Neural progenitor cell (in vitro differentiated cells): ENCODE results near the gene ARID3A. TPM values are rescaled to one million over a fixed set of nuclear protein-coding genes. Genes with fewer than 3 reads are reported as not detected.
A peak's percentile ranks its signal among the peaks of the same experiment; 100 is the strongest.

ENCODE experiments used
- DNase-seq: peaks from one replicate; pipeline ENCODE4 v3.0.0-alpha.2; 2016; ENCODE audit warnings: low spot score
- H2AFZ ChIP-seq: fragments of 200-600 bp; sonication (generic); replicated peaks from 2 replicates; pipeline ENCODE4 v1.6.1; 2016; ENCODE audit warnings: antibody characterized with exemption
- H3F3A ChIP-seq: fragments of 200-600 bp; sonication (generic); 2 replicates; pipeline ENCODE4 v1.6.1; 2016; ENCODE audit warnings: antibody characterized with exemption, low read depth
- H3K27ac ChIP-seq: fragments of 200-600 bp; sonication (generic); 2 replicates; pipeline ENCODE4 v1.5.1; 2016; ENCODE audit warnings: mild to moderate bottlenecking
- H3K27me3 ChIP-seq: fragments of 200-600 bp; sonication (generic); 2 replicates; pipeline ENCODE4 v1.6.1; 2016; ENCODE audit warnings: mild to moderate bottlenecking, moderate library complexity
- H3K36me3 ChIP-seq: fragments of 200-600 bp; sonication (generic); 2 replicates; pipeline ENCODE4 v1.5.1; 2016
- H3K4me1 ChIP-seq: fragments of 200-600 bp; sonication (generic); 2 replicates; pipeline ENCODE4 v1.6.1; 2016; ENCODE audit warnings: mixed run types
- H3K4me2 ChIP-seq: fragments of 200-600 bp; sonication (generic); 2 replicates; pipeline ENCODE4 v1.6.1; 2016
- H3K4me3 ChIP-seq: fragments of 200-600 bp; sonication (generic); 2 replicates; pipeline ENCODE4 v1.5.1; 2016
- H3K79me2 ChIP-seq: fragments of 200-600 bp; sonication (generic); 2 replicates; pipeline ENCODE4 v1.6.1; 2016; ENCODE audit warnings: low read depth
- H3K9ac ChIP-seq: fragments of 200-600 bp; sonication (generic); 2 replicates; pipeline ENCODE4 v1.6.1; 2016
- H3K9me3 ChIP-seq: fragments of 200-600 bp; sonication (generic); 2 replicates; pipeline ENCODE4 v1.5.1; 2016; ENCODE audit warnings: low read depth
- H4K20me1 ChIP-seq: fragments of 200-600 bp; sonication (generic); 2 replicates; pipeline ENCODE4 v1.6.1; 2016; ENCODE audit warnings: low read depth
- H3K27ac Mint-ChIP-seq: 3 replicates; pipeline ENCODE4 v1.8.0; 2021; ENCODE audit warnings: mixed read lengths
- H3K27me3 Mint-ChIP-seq: 2 replicates; pipeline ENCODE4 v1.8.0; 2022; ENCODE audit warnings: low read depth, mild to moderate bottlenecking, inconsistent platforms, moderate library complexity, mixed read lengths; ENCODE audit not compliant: insufficient read depth
- H3K36me3 Mint-ChIP-seq: 3 replicates; pipeline ENCODE4 v1.8.0; 2021; ENCODE audit warnings: mixed read lengths
- H3K4me1 Mint-ChIP-seq: 3 replicates; pipeline ENCODE4 v1.8.0; 2021; ENCODE audit warnings: mixed read lengths
- H3K4me3 Mint-ChIP-seq: 3 replicates; pipeline ENCODE4 v1.8.0; 2021; ENCODE audit warnings: mild to moderate bottlenecking, moderate library complexity, mixed read lengths
- H3K9me3 Mint-ChIP-seq: 3 replicates; pipeline ENCODE4 v1.8.0; 2020; ENCODE audit warnings: mixed read lengths
- CTCF ChIP-seq: fragments of 200-600 bp; sonication (generic); IDR thresholded peaks from 2 replicates; pipeline ENCODE4 v1.5.1; 2017; ENCODE audit warnings: antibody characterized with exemption, mild to moderate bottlenecking
- EZH2 ChIP-seq: fragments of 200-600 bp; sonication (generic); IDR thresholded peaks from 2 replicates; pipeline ENCODE4 v1.6.1; 2017; ENCODE audit warnings: antibody characterized with exemption, mild to moderate bottlenecking, moderate library complexity
- EZH2phosphoT487 ChIP-seq: fragments of 200-600 bp; sonication (generic); IDR thresholded peaks from 2 replicates; pipeline ENCODE4 v1.6.1; 2017; ENCODE audit warnings: antibody characterized with exemption
- total RNA-seq: library from RNA; depleted of rRNA; stranded (reverse); fragments of >200 nt; gene quantifications from 2 replicates; pipeline ENCODE4 v1.2.3, GENCODE V29; 2015; ENCODE audit warnings: low replicate concordance

The ARID3A gene
- total RNA-seq, 1 donor from 2014 or later, result 25.5 TPM

- H3K36me3 ChIP-seq, result no peaks in the 10 kb centered on the region
- peaks cover 24% of the 10 kb centered on the region for H3F3A ChIP-seq
- H3K27me3 Mint-ChIP-seq, result peaks cover 8% of the 10 kb centered on the region
- peaks cover 13% of the 10 kb centered on the region for H3K79me2 ChIP-seq
- H2AFZ ChIP-seq, result no peak overlapping the region
- no peak overlapping the region for H3K4me3 Mint-ChIP-seq
- H3K4me1 ChIP-seq, result peaks cover 4% of the 10 kb centered on the region
- H3K27ac ChIP-seq, result no peak overlapping the region
- H3K27me3 ChIP-seq, result no peaks in the 10 kb centered on the region
- no peak overlapping the region for H3K27ac Mint-ChIP-seq
- H3K9ac ChIP-seq, result no peak overlapping the region
- no peak overlapping the region for H3K4me2 ChIP-seq
- no peak overlapping the region for H3K4me3 ChIP-seq
- no peak for DNase-seq
- peaks cover 10% of the 10 kb centered on the region for H4K20me1 ChIP-seq
- no peaks in the 10 kb centered on the region for H3K9me3 ChIP-seq
- TF ChIP-seq CTCF (no peak), EZH2 (no peak)
- no peaks in the 10 kb centered on the region for H3K9me3 Mint-ChIP-seq
- H3K36me3 Mint-ChIP-seq, result peaks cover 11% of the 10 kb centered on the region
- H3K4me1 Mint-ChIP-seq, result peaks cover 5% of the 10 kb centered on the region
These were observed 62.7 kb downstream of the ARID3A start for GRCh38 chr19:988510-988909.

- Mint-ChIP-seq H3K36me3 (peaks cover 11% of the 10 kb centered on the region), H3K9me3 (no peaks in the 10 kb centered on the region), H3K27ac (no peak overlapping the region), H3K4me3 (no peak overlapping the region), H3K4me1 (peaks cover 5% of the 10 kb centered on the region), H3K27me3 (peaks cover 8% of the 10 kb centered on the region)
- H2AFZ ChIP-seq, result no peak overlapping the region
- H3F3A ChIP-seq, result peaks cover 19% of the 10 kb centered on the region
- peaks cover 13% of the 10 kb centered on the region for H3K79me2 ChIP-seq
- no peaks in the 10 kb centered on the region for H3K9me3 ChIP-seq
- no peaks in the 10 kb centered on the region for H3K36me3 ChIP-seq
- no peak overlapping the region for H3K27ac ChIP-seq
- H3K9ac ChIP-seq, result no peak overlapping the region
- peaks cover 4% of the 10 kb centered on the region for H3K4me1 ChIP-seq
- no peaks in the 10 kb centered on the region for H3K27me3 ChIP-seq
- H3K4me3 ChIP-seq, result no peak overlapping the region
- H4K20me1 ChIP-seq, result peaks cover 13% of the 10 kb centered on the region
- no peak for TF ChIP-seq EZH2phosphoT487
- TF ChIP-seq EZH2, result no peak
- peak; percentile 39 for TF ChIP-seq CTCF
- no peak for DNase-seq
- no peak overlapping the region for H3K4me2 ChIP-seq
These were observed 63.7 kb downstream of the ARID3A start for GRCh38 chr19:989381-990081.

- H3K27ac ChIP-seq, result no peak overlapping the region
- H3K27me3 ChIP-seq, result peaks cover 2% of the 10 kb centered on the region
- no peak overlapping the region for H3K4me3 ChIP-seq
- peaks cover under 1% of the 10 kb centered on the region for H3K4me1 ChIP-seq
- no peak overlapping the region for H2AFZ ChIP-seq
- peaks cover 11% of the 10 kb centered on the region for H3K36me3 Mint-ChIP-seq
- no peak overlapping the region for H3K4me3 Mint-ChIP-seq
- H3K9me3 Mint-ChIP-seq, result no peaks in the 10 kb centered on the region
- H3K4me1 Mint-ChIP-seq, result no peaks in the 10 kb centered on the region
- no peak for TF ChIP-seq EZH2phosphoT487
- no peak for TF ChIP-seq EZH2
- TF ChIP-seq CTCF, result no peak
- no peaks in the 10 kb centered on the region for H3K9me3 ChIP-seq
- peaks cover 8% of the 10 kb centered on the region for H3K79me2 ChIP-seq
- H4K20me1 ChIP-seq, result peaks cover 16% of the 10 kb centered on the region
- H3K9ac ChIP-seq, result no peak overlapping the region
- no peak overlapping the region for H3K4me2 ChIP-seq
- peaks cover 19% of the 10 kb centered on the region for H3F3A ChIP-seq
- H3K27ac Mint-ChIP-seq, result no peak overlapping the region
- peak; percentile 30 for DNase-seq
- H3K36me3 ChIP-seq, result no peaks in the 10 kb centered on the region
- H3K27me3 Mint-ChIP-seq, result peaks cover 6% of the 10 kb centered on the region
These were observed 64.3 kb downstream of the ARID3A start for GRCh38 chr19:990119-990571.
